Testis (tissue), 2 donors: ENCODE data around the gene GNAI2.

Experiments
- POLR2A ChIP-seq: fragments of 450-650 bp; IDR thresholded peaks from one replicate; pipeline ENCODE4 v1.6.1; 2017; ENCODE audit warnings: antibody characterized with exemption, mild to moderate bottlenecking, moderate library complexity
- TF ChIP-seq, protein P1 (sequence below), 3 experiments: fragments of 450-650 bp in 2 of 3; fragments of 200-600 bp in 1 of 3; sonication (generic) in 1 of 3; IDR thresholded peaks; one replicate each; pipeline ENCODE4 v1.5.1; 2016 to 2019; ENCODE audit warnings: antibody characterized with exemption in 3 of 3, mild to moderate bottlenecking in 2 of 3, moderate library complexity in 1 of 3

DNA sequence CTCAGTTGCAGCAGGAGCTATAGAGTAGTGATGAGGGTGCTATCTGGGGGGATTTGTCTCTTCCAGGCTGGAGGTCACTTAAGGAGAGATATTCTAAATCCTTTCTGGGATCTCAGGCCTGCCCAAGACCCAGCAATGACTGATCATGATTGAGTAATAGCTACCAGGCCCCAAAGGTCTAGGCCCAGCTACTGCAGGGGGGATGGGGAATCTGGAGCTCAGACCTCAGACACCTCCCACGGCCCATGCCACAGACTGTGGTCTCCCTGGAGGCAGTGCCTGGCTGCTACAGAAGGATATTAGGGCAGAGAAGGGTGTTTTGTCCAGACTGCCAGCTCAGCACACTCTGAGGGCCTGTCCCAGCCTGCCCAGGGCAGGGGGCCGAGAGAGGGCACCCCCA, 24.1 kb upstream of the GNAI2 start:
- no peak for TF ChIP-seq POLR2A
- TF ChIP-seq, protein P1, sequence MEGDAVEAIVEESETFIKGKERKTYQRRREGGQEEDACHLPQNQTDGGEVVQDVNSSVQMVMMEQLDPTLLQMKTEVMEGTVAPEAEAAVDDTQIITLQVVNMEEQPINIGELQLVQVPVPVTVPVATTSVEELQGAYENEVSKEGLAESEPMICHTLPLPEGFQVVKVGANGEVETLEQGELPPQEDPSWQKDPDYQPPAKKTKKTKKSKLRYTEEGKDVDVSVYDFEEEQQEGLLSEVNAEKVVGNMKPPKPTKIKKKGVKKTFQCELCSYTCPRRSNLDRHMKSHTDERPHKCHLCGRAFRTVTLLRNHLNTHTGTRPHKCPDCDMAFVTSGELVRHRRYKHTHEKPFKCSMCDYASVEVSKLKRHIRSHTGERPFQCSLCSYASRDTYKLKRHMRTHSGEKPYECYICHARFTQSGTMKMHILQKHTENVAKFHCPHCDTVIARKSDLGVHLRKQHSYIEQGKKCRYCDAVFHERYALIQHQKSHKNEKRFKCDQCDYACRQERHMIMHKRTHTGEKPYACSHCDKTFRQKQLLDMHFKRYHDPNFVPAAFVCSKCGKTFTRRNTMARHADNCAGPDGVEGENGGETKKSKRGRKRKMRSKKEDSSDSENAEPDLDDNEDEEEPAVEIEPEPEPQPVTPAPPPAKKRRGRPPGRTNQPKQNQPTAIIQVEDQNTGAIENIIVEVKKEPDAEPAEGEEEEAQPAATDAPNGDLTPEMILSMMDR (IDR thresholded peaks at IDR 0.05) = no peak
